ENCODE results near the gene MINDY1.

MINDY1 gene

DNA sequence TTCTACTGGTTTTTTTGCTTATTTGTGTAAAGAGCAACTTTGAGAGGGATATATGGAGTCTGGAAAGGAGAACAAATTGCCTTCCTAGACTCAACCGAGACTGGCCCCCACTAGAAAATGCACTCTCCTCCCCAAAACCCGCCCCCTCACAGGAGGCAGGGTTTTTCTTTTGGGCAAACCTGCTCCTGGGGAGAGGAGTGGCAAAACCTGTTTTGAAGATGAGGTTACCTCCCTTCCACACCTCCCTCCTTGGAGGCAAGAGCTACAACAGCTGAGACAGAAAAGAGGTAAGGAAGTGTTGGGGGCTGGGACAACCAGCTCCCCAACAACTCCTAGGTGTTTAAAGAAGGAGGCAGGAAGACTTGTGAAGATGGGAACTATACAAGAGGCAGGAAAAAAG lies 29.7 kb upstream of the MINDY1 start, which contains the start of gene BNIPL:
Gene BNIPL, plus strand, starts transcription at position 231 of the 400 bp plus-strand sequence. Its CDS starts 140 bp downstream, at position 371.
- intact Hi-C loops (cut with micrococcal nuclease) = no loop called here
- Mint-ChIP-seq H3K4me1 (ENCODE audit: low read depth) (peaks cover 16% of the 10 kb centered on the region), H3K4me3 (no peak within 1 kb of the TSS), H3K9me3 (no peaks in the 10 kb centered on the region), H3K27ac (peak within 1 kb of the TSS; percentile 4), H3K36me3 (ENCODE audit: low read depth) (peaks cover 25% of the 10 kb centered on the region), H3K27me3 (no peaks in the 10 kb centered on the region)

DNA sequence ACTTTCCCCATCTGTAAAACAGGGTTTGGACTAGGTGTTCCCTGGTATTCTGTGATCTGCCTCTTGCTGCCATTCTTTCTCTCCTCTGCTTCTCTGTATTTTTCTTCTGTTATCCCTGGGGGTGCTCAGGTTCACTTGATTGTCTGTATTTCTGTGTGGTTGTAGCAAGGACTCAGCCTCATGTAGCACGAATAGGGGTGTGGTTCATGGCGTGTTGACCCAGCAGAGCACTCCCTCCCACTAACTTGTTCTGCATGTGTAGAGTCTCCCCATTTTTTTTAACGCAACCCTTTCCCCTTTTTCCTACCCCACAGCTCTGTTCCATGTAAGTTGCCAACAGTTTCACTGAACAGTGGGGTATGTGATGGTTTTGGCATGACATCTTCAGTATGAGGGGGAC lies 28.5 kb upstream of the MINDY1 start:
- no peak overlapping the region for H3K4me3 Mint-ChIP-seq
- intact Hi-C loops (cut with micrococcal nuclease) = no loop called here
- no peaks in the 10 kb centered on the region for H3K9me3 Mint-ChIP-seq
- H3K27me3 Mint-ChIP-seq = no peaks in the 10 kb centered on the region
- no peak overlapping the region for H3K27ac Mint-ChIP-seq
- H3K36me3 Mint-ChIP-seq (ENCODE audit: low read depth) = peaks cover 37% of the 10 kb centered on the region
- peaks cover 16% of the 10 kb centered on the region for H3K4me1 Mint-ChIP-seq (ENCODE audit: low read depth)

DNA sequence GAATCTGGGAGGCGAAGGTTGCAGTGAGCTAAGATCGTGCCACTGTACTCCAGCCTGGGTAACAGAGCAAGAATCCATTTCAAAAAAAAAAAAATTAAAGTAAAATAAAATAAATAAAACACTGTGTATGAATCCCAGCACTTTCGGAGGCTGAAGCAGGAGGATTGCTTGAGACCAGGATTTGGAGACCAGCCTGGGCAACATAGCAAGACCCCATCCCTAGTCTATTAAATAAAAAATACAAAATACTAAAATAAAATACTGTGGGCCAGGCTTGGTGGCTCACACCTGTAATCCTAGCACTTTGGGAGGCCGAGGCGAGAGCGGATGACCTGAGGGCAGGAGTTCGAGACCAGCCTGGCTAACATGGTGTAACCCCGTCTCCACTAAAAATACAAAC lies 25.5 kb upstream of the MINDY1 start:
- H3K27me3 Mint-ChIP-seq = no peaks in the 10 kb centered on the region

DNA sequence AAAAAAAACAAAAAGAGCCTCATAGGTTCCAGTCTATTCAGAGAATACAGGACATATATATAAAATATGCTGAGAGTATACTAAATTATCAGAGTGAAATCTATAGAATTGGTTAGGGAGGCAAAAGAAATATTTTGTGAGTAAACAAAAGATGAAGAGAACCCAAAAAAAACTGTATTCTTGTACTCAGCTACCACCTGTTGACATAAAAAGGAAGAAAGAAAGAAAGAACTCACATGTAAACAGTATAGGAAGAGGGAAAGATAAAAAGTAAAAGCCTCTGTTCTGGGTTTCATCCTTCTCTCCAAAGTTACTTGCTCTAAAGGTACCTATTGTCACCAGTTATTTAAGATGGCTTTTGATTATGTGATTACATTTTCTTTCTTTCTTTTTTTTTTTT lies 19.8 kb upstream of the MINDY1 start:
- intact Hi-C loops (cut with micrococcal nuclease) = no loop called here
- Mint-ChIP-seq H3K4me1 (ENCODE audit: low read depth) (peaks cover 7% of the 10 kb centered on the region), H3K36me3 (ENCODE audit: low read depth) (peaks cover 69% of the 10 kb centered on the region), H3K27me3 (no peaks in the 10 kb centered on the region), H3K4me3 (no peak overlapping the region), H3K27ac (no peak overlapping the region), H3K9me3 (no peaks in the 10 kb centered on the region)

More for the DNA sequence above, 25.5 kb upstream of the MINDY1 start:
- Mint-ChIP-seq H3K4me1 (ENCODE audit: low read depth) (peaks cover 16% of the 10 kb centered on the region), H3K27ac (no peak overlapping the region), H3K36me3 (ENCODE audit: low read depth) (peaks cover 66% of the 10 kb centered on the region), H3K9me3 (no peaks in the 10 kb centered on the region), H3K4me3 (no peak overlapping the region)
- intact Hi-C loops (cut with micrococcal nuclease) = no loop called here

DNA sequence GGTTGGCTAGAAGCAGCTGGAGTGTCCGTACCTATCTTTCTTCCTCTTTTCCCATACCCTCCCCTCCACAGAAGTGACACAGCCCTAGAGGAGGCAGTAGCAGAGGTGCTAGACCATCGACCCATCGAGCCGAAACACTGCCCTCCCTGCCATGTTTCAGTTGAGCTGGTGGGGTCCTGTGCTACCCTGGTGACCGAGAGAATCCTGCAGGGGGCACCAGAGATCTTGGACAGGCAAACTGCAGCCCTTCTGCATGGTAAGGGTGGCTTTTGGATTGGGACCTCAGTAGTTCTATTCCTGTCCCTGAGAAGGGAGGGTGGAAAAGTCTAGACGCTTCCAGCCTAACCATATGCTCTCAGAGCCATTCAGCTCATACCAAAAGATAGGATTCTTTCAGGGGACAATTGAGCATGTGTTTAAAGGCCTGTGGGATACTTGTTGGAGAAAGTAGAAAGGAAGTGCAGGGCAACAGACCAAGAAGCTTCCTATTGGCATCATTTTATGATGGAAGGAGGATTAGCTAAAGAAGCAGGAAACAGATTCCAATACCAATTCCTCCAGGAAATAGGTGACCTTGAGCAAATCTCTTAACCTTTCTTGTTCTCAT lies 17.9 kb upstream of the MINDY1 start:
- Mint-ChIP-seq H3K27ac (no peak overlapping the region), H3K4me3 (no peak overlapping the region), H3K36me3 (ENCODE audit: low read depth) (peaks cover 59% of the 10 kb centered on the region), H3K27me3 (no peaks in the 10 kb centered on the region), H3K9me3 (no peaks in the 10 kb centered on the region), H3K4me1 (ENCODE audit: low read depth) (peaks cover 7% of the 10 kb centered on the region)
- intact Hi-C loops (cut with micrococcal nuclease) = loop anchor here (5.0 kb wide), 2 partner anchors 33 to 133 kb away; partner anchors contain the start of genes CDC42SE1 and TNFAIP8L2

DNA sequence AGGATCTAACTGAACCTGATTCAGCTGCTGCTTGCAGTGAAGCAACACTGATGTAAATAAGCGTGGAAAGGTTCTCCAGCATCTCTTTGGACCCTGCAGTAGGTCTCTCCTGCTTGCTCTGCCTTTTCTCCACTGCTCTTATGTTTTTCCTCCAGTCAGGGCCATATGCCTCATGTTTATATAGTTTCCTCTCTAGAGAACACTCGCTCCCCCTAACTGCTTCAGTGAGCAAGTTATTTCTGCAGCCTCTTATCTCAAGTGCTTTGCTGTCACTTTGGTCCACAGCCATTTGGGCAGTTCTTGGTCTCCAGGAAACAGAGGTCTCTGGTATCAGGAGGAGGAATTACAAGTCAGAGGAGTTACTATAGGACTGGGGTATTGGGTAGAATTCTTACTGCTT lies 6.8 kb upstream of the MINDY1 start:
- H3K9me3 Mint-ChIP-seq = no peaks in the 10 kb centered on the region
- no peak overlapping the region for H3K4me3 Mint-ChIP-seq
- H3K27ac Mint-ChIP-seq = peak overlapping the region; percentile 4
- H3K4me1 Mint-ChIP-seq (ENCODE audit: low read depth) = peaks cover 23% of the 10 kb centered on the region
- H3K36me3 Mint-ChIP-seq (ENCODE audit: low read depth) = peaks cover 27% of the 10 kb centered on the region
- H3K27me3 Mint-ChIP-seq = no peaks in the 10 kb centered on the region
- intact Hi-C loops (cut with micrococcal nuclease) = no loop called here

DNA sequence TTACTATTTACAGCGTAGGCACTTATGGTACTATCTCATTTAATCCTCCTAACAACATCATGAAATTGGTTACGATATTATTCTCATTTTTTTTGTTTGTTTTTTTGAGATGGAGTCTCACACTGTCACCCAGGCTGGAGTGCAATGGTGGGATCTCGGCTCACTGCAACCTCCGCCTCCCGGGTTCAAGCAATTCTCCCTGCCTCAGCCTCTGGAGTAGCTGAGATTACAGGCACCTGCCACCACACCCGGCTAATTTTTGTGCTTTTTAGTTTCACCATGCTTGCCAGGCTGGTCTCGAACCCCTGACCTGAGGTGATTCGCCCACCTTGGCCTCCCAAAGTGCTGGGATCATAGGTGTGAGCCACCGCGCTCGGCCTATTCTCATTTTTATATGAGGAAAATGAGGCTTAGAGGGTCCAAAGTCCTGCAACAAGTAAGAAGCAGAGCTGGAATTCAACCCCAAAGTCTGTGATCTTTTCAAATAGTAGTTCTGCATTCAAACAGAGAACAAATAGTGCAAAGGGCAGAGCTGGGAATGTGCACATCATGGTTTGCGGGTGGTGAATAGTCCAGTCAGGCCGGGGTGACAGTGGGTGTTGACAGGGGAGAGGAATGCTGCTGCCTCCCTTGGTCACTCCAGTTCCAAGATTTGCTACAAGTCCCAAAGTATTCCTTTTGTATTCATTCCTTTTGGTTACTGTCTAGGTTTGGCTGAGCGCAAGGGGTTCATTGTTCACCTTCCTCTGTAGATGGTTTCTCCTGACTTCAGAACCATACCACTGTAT lies 6.2 kb upstream of the MINDY1 start:
- H3K27ac Mint-ChIP-seq = peak overlapping the region; percentile 4
- no peak overlapping the region for H3K4me3 Mint-ChIP-seq

DNA sequence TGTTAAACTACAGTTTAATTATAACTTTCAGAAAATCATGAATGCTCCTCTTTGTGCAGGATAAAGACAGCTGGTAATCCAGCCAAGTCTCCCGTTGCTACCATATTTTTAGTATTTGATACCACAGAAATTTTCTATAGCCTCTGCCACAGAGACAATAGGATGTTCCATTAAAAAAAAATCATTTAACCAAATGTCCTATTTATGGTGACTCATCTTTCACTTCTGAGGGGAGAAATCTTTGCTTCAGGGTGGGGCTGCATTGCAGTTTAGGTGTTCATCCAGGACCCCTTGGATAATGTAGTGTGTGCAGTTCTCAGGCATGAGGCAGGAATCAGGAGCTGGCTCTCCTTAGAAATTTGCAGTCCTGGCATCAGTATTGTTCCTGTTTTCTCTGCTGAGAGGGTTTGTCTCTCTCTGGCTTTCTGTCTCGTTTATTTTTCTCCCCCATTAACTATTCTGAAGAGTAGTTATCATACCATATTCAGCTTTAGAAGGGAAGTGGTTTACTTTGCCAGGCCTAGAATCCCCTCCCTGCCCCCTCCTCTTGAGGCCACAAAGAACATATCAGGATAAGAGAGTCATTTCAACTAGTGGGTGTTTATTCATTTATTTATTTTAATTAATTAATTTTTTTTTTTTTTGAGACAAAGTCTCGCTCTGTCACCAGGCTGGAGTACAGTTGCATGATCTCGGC lies 4.6 kb upstream of the MINDY1 start:
- H3K27me3 Mint-ChIP-seq = no peaks in the 10 kb centered on the region
- H3K36me3 Mint-ChIP-seq (ENCODE audit: low read depth) = peaks cover 27% of the 10 kb centered on the region
- no peak overlapping the region for H3K27ac Mint-ChIP-seq
- intact Hi-C loops (cut with micrococcal nuclease) = no loop called here
- no peak overlapping the region for H3K4me3 Mint-ChIP-seq
- no peaks in the 10 kb centered on the region for H3K9me3 Mint-ChIP-seq
- peaks cover 45% of the 10 kb centered on the region for H3K4me1 Mint-ChIP-seq (ENCODE audit: low read depth)

More for the DNA sequence above, 6.2 kb upstream of the MINDY1 start:
- Mint-ChIP-seq H3K27me3 (no peaks in the 10 kb centered on the region), H3K4me1 (ENCODE audit: low read depth) (peaks cover 29% of the 10 kb centered on the region), H3K36me3 (ENCODE audit: low read depth) (peaks cover 24% of the 10 kb centered on the region), H3K9me3 (no peaks in the 10 kb centered on the region)
- intact Hi-C loops (cut with micrococcal nuclease) = no loop called here

DNA sequence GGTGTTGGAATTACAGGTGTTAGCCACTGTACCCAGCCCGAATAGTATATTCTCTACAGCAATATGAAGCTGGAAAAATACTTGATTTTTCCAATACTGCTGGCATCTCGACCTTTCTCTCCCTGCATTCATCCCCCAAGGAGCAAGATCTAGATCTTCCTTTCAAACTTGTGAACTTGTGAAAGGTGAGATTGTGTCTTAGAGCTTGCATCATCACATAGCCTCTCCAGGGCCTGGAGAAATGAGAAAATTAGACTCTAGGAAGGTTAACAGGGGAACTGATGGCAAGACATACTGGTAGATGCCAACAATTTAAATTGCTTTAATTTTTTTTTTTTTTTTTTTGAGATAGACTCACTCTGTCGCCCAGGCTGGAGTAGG lies 3.6 kb upstream of the MINDY1 start:
- peaks cover 54% of the 10 kb centered on the region for H3K4me1 Mint-ChIP-seq (ENCODE audit: low read depth)
- intact Hi-C loops (cut with micrococcal nuclease) = no loop called here

DNA sequence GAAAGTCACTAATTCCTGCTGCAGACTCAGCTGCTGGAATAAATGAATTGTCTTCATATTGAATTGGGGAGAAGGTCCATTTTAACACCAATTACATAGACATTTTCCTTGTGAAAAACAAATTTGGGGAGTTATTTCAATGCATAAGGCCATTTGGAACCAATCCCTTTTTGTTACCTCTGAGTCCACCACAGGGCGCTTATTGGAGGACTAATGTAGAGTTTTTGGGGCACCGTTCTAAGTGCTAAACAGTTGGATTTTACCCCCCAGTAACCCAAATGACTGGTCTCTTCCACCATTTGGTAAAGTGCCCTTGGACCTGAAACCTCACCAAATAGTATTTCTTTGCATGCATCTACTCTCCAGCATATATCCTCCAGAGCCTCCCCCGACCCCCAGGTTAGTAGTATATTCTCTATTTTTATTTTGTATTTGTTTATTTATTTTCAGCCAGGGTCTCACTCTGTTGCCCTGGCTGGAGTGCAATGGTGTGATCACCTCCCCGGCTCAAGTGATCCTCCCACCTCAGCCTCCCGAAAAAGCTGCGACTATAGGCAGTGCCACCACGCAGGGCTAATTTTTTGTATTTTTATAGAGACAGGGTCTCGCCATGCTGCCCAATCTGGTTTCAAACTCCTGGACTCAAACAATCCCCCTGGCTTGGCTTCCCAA lies 3.1 kb upstream of the MINDY1 start:
- peaks cover 60% of the 10 kb centered on the region for H3K4me1 Mint-ChIP-seq (ENCODE audit: low read depth)
- intact Hi-C loops (cut with micrococcal nuclease) = no loop called here
- peaks cover 31% of the 10 kb centered on the region for H3K36me3 Mint-ChIP-seq (ENCODE audit: low read depth)
- H3K27ac Mint-ChIP-seq = no peak overlapping the region
- H3K27me3 Mint-ChIP-seq = no peaks in the 10 kb centered on the region
- H3K9me3 Mint-ChIP-seq = no peaks in the 10 kb centered on the region
- H3K4me3 Mint-ChIP-seq = peak overlapping the region; percentile 98

More for the DNA sequence above, 3.6 kb upstream of the MINDY1 start:
- Mint-ChIP-seq H3K9me3 (no peaks in the 10 kb centered on the region), H3K36me3 (ENCODE audit: low read depth) (peaks cover 31% of the 10 kb centered on the region), H3K27ac (no peak overlapping the region), H3K4me3 (no peak overlapping the region), H3K27me3 (no peaks in the 10 kb centered on the region)

DNA sequence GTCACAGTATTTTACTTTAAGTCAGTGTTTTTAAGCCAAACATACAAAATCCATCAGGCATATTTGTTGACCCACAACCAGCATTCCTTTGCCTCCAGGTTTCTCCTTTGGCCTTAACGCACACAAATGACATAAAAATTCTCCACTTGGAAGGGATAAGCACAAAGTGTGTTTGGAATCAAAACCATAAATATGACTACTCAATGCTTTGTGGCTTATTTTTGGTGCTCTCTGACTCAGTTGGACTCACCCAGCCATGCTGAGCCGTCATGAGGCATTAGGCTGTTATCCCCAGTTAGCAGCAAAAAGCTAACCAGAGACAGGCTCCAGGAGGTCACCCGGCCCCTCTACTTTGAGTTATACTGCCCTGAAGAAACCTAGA lies 2.5 kb upstream of the MINDY1 start:
- Mint-ChIP-seq H3K4me3 (peak overlapping the region; percentile 98), H3K36me3 (ENCODE audit: low read depth) (peaks cover 31% of the 10 kb centered on the region), H3K27me3 (no peaks in the 10 kb centered on the region), H3K4me1 (ENCODE audit: low read depth) (peaks cover 66% of the 10 kb centered on the region), H3K9me3 (no peaks in the 10 kb centered on the region), H3K27ac (peak overlapping the region; percentile 98)
- intact Hi-C loops (cut with micrococcal nuclease) = no loop called here

DNA sequence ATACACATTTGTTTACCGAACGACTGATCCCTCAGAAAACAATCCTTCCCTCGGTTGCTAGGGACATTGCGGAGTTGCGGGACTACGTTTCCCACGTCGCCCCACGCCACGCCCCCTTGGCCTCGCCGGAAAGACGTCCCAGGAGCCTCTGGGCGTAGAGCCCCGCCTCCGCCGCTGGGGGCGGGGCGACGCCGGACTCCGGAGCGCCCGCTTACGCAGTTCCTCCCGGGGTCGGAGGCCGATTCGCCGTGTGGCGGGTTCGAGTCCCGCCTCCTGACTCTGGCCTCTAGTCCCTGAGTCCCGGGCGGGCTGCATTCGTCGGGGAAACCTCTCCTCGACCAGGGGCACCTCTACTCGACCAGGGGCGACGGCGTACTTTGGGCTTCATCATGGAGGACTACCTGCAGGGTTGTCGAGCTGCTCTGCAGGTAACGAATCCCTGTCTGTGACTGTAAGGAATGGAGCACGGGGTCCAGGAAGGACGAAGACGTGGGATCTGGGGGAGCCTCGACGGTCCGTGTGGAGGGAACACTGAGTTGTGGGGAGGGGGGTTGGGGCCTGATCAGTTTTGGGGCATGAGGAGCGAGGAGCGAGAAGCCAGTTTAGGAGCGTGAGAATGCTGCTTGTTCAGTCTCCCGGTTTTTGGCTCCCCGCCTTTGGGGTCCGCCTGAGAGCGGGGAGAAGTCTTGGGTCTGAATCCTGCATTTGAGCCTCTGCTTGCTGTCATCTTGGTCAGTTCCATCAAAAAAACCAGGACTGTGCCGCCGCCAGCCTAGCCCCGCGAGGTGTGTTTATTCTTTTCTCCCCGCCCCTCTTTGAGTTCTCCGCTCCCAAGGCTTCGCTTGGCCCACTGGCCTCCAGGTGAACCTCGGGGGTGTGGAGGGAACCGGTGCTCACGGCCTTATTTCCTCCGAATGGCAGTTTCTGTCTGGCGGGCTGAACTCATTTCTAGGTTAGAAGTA lies 1.8 kb upstream of the MINDY1 start, which contains the start of gene PRUNE1:
Gene PRUNE1, plus strand, starts transcription at position 206 of the 962 bp plus-strand sequence. Its CDS starts 184 bp downstream, at position 390.
- intact Hi-C loops (cut with micrococcal nuclease) = no loop called here
- Mint-ChIP-seq H3K4me1 (ENCODE audit: low read depth) (peaks cover 70% of the 10 kb centered on the region), H3K36me3 (ENCODE audit: low read depth) (peaks cover 31% of the 10 kb centered on the region), H3K4me3 (peak within 1 kb of the TSS; percentile 98), H3K27me3 (no peaks in the 10 kb centered on the region), H3K9me3 (no peaks in the 10 kb centered on the region), H3K27ac (peak within 1 kb of the TSS; percentile 98)

DNA sequence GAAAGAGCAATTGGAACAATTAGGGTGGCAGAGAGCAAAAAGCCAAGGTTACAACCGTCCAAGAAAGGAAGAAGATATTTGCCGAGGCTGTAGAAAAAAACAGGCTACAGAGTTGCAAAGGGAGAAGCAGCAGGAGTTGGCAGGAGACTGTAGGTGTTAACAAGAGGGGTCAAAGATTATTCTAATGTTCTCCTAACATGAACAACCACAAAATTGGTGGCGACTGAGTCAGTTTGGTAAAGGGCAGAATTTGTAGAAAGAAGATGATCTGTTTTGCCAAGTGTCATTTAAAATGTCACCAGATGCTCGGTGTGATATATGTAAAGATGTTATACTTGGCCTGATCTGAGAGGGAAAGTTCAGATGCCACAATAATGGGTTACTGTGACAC lies 1.1 kb upstream of the MINDY1 start:
- Mint-ChIP-seq H3K9me3 (no peaks in the 10 kb centered on the region), H3K27me3 (no peaks in the 10 kb centered on the region), H3K36me3 (ENCODE audit: low read depth) (peaks cover 25% of the 10 kb centered on the region), H3K4me1 (ENCODE audit: low read depth) (peaks cover 72% of the 10 kb centered on the region), H3K4me3 (peak overlapping the region; percentile 98), H3K27ac (peak overlapping the region; percentile 98)
- intact Hi-C loops (cut with micrococcal nuclease) = no loop called here

Data from dendritic cell treated with granulocyte-macrophage colony-stimulating factor and Interleukin-4, amounts not matched to agents 40 ng/mL and 50 ng/mL, for 4 days (primary cell).